NCI-H460 (cell line): ENCODE measurements around the gene ZNF609. TPM values are rescaled to one million over a fixed set of nuclear protein-coding genes. Genes with fewer than 3 reads are reported as not detected.
"Not testable (repeated sequence)": the region's sequence is repeated elsewhere in the genome, so short reads cannot be mapped to it uniquely, and the experiment has no call there.

Experiments used
- DNase-seq: peaks from one replicate; pipeline ENCODE4 v3.0.0-alpha.2; 2016; ENCODE audit warnings: low read depth; ENCODE audit errors: extremely low read depth
- total RNA-seq: library from RNA; depleted of rRNA; stranded (reverse); fragments of >200 nt; shearing (Covaris generic); gene quantifications from 2 replicates; pipeline ENCODE4 v1.2.3, GENCODE V29; 2014

The ZNF609 gene
- total RNA-seq, 1 experiment from 2014 or later: 15.0 TPM

GRCh38 chr15:64614519-64614918 lies 154.1 kb downstream of the ZNF609 start:
- no peak for DNase-seq

GRCh38 chr15:64617727-64618126 lies 157.3 kb downstream of the ZNF609 start:
- DNase-seq: no peak

DNA sequence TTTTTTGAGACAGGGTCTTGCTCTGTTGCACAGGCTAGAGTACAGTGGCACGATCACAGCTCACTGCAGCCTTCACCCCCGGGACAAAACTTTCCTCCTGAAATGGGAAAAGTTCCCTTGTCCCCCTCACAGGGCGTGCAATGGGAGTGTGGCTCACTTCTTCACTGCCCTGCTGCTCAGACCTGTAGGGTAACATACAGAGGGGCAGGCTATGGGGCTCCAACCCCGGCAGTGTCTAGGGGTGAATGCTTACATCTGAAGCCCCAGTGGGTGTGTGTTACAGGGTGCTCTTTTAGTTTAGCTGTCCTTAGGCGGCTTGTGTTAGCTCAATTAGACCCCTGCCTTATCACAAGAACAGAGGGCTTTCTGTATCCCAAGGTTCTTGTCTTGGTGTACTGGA lies 157.8 kb downstream of the ZNF609 start:
- no peak for DNase-seq

DNA sequence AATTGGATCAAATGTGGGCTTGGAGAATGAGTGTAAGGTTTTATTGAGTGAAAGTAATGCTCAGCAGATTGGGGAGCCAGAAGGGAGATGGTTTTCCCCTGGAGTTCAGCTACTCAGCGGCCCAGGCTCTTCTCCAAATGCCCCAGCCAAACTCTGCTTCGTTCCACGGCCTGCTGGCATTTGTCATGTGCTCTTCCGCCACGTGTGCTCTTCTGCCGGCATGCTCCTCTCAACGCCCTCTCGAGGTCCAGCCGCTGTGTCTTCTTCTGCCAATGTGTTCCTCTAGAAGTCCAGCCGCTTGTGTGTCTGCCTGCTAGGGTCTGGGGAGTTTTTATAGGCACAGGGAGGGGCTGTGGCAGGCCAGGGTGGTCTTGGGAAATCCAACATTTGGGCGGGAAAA lies 158.2 kb downstream of the ZNF609 start:
- DNase-seq: no peak

- DNase-seq: no peak
These were observed 159.8 kb downstream of the ZNF609 start for GRCh38 chr15:64619880-64620839.

DNA sequence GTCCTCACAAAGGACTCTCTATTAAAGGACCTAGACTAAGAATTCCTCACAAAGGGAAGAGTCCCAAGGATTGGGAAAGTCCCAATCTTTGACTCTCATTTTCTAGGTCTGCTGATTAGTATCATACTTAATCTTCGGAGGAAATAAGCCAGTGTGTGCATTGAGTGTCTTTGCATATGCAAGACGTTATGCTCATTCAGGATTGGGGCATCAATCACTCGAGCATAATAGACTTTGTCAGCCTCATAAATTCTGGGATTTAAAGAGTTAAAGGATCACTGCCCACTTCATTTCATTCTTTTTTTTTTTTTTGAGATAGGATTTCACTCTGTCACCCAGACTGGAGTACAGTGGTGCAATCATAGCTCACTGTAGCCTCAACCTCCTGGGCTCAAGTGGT lies 160.7 kb downstream of the ZNF609 start:
- DNase-seq: no peak

DNA sequence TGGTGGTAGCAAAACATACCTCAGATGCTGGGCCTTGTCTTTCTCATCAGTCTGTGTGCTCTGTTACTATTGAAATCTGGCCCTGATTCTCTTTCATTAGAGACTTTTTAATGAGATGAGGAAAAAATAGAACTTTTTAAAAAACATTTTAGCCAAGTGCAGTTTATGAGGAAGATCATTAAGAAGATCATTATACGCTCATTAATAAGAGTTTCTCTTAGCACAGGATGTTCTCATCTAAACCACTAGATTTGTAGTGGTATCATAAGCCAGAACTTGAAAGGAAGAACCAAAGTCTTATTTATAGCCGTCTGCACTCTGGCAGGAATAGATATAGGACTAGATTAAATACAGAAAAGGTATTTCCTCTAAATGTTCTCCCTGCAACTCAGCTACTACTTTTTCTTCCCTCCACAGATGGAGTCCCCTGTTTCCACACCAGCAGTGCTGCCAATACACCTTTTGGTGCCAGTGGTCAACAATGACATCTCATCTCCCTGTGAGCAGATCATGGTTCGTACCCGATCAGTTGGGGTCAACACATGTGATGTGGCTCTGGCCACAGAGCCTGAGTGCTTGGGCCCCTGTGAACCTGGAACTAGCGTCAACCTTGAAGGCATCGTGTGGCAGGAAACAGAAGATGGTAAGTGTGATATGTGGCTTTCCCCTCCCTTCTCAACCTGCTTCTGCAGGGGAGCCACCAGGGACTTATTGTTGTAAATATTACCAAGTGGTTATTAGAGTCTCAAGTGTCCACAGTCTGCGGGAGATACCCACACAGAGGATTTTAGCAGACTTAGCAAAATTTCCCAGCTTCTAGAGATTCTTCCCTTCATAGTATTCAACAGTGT lies 162.3 kb downstream of the ZNF609 start:
- no peak for DNase-seq

GRCh38 chr15:64623347-64623996 lies 163.1 kb downstream of the ZNF609 start:
- no peak for DNase-seq

DNA sequence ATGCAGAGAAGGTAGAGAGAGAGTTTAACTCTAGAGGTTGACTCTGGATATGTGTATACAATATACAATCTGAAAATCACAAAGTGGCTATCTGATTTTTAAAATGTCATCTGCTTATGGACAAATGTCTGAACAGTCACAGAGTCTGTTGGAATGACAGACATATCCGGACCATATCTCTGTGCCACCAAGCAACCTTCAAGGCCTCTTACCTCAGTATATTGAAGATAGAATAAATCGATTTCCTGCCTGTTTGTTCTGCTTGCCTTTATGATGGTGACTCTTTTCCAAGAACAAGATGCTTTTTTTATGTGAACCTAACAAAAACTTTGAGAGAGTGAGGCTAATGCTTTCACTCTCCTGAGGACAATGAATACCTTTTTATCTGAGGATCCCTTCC lies 163.9 kb downstream of the ZNF609 start:
- no peak for DNase-seq

GRCh38 chr15:64629063-64629462 lies 168.7 kb downstream of the ZNF609 start:
- DNase-seq: no peak

- DNase-seq: no peak
These were observed 170.2 kb downstream of the ZNF609 start for GRCh38 chr15:64630396-64631107.

DNA sequence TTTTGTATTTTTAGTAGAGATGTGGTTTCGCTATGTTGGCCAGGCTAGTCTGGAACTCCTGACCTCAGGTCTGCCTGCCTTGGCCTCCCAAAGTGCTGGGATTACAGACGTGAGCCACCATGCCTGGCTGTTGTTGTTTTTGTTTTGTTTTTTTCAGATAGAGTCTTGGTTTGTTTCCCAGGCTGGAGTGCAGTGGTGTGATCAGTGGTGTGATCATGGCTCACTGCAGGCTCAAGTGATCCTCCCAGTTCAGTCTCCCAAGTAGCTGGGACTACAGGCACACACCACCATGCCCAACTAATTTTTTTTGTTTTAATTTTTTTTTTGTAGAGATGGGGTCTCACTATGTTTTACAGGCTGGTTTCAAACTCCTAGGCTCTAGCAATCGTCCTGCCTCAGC lies 172.3 kb downstream of the ZNF609 start:
- not testable (repeated sequence) for DNase-seq

DNA sequence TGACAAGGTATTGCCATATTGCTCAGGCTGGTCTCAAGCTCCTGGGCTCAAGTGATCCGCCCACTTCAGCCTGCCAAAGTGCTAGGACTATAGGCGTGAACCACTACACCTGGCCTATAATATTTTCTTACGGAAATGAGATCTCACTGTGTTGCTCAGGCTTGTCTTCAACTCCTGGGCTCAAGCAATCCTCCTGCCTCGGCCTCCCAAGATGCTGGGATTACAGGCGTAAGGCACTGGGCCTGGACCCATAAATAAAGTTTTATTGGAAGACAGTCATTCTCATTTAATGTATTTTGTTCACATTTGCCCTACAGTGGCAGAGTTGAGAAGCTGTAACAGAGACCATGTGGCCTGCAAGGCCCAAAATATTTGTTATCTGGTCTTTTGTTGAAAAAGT lies 173.0 kb downstream of the ZNF609 start:
- no peak for DNase-seq

DNA sequence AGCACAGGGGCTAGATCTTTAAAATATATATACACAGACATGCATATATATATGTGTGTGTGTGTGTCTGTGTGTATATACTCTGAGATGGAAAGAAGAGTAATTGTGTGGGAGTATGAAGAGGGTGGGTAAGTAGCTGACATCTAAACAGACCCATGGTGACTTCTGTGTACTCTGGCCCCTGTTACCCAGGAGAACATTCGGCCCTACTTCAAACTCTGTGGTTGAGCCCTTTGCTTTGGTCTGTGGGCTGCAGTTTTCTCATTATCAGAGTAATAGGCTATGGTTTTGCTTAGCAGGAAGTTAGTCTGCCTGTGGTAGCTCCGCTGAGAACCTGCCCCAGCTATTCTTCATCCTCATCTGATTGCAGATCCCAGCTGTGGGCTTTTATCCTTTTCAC lies 173.6 kb downstream of the ZNF609 start:
- DNase-seq: no peak

- DNase-seq: no peak
These were observed 174.5 kb downstream of the ZNF609 start for GRCh38 chr15:64634576-64635498.

DNA sequence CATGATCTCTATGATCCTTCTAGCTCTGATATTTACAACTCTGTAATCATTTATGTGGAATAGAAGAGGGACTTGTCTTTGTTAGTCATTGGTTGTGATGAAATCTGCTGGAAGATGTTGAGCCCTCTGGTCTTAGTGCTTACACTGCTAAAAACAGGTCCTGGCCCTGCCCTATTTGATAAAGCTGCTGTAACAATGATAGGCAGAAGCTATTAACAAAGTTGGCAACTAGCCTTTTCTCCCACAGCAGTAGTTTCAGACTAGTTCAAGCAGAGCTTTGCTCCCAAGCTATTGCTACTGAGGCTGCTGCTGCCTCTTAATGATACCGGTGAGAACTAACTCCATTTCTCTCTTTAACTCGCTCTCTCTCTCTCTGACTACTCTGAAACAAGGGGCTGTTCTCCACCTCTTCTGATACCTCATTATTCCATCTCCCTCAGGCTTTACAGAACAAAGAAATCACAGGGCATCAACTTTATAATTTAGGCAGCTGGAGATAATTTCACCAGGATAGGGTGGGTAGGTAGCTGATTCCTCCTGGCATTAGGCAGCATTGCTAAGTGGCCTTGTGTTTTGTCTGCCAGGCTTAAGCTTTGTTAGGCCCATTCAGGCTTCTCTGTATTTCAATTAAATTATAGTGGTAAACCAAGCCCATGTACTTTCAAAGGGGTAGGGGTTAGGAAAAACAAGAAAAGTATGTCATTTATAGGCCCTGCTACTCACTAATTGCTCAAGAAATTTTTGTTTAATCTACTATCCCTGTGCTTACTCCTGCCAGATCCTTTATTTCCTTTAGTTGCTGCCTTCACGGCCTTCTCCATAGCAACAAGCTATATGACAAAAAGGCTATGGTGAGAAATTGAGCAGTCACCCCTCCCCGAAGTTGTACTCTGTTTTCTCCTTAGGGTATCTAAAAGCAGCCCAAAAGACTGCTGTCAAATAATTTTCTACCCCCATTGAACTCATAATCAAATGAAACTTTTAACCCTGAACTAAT lies 175.4 kb downstream of the ZNF609 start:
- DNase-seq: no peak

DNA sequence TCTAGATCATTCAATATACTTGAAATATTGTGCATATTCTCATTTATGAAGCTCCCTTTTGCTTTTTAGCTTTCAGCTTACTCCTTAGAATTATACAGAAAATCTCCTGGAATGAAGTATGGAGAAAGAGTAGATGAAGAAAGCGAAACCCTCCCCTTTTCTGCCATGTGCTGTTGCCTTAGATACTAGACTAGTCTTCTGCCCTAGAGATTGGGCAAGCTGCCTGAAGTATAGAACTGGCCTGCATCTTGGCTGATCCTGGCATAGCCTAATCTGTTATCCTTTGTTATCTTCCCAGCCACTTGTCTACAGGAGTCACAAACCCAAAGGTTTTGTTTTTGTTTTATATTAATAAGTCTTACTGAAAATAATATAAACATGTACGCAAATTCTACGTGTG lies 176.2 kb downstream of the ZNF609 start:
- DNase-seq: no peak

- DNase-seq: no peak
These were observed 177.0 kb downstream of the ZNF609 start for GRCh38 chr15:64637412-64637811.
